ENCODE results near the gene MEIS1.

The MEIS1 gene

DNA sequence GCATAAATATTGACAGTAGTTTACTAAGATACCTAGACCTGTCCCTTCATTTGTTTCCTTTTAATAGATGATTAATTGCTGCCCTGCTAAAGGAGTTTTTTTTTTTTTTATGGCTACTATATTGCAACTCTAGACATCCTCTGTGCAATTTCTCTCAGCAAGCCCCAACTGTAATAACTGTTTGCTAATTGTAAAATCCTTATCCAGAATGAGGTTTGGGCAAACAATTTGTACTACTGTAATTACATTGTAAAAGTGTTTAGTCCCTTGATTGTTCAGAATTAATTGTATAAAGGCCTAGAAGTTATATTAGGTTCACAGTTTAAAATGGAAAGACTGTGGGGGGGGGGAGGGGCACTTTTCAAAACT, 3.7 kb upstream of the MEIS1 start:
- H3K4me3 ChIP-seq (ENCODE audit: low read depth, low read length): no peak overlapping the region
- H3K4me1 ChIP-seq (ENCODE audit: control insufficient read depth, insufficient read depth, low read length): peaks cover 12% of the 10 kb centered on the region; the same call in 1 of the 2 replicates
- TF ChIP-seq ZNF521 (tag by site-specific recombination; IDR thresholded peaks at IDR 0.05) (no peak), MYNN (tag by site-specific recombination; IDR thresholded peaks at IDR 0.05; ENCODE audit: borderline replicate concordance) (0 out of 2 replicates have a peak, but pooled peaks have one; percentile 45), FEZF1 (tag by site-specific recombination; IDR thresholded peaks at IDR 0.05) (peak; percentile 42; the same call in 1 of the 2 replicates), ZBTB1 (tag by site-specific recombination; IDR thresholded peaks at IDR 0.05) (0 out of 2 replicates have a peak, but pooled peaks have one; percentile 20), ZNF747 (tag by site-specific recombination; IDR thresholded peaks at IDR 0.05) (no peak), ZNF529 (tag by site-specific recombination; IDR thresholded peaks at IDR 0.05; ENCODE audit: insufficient replicate concordance) (no peak)
- TF ChIP-seq, protein P1, sequence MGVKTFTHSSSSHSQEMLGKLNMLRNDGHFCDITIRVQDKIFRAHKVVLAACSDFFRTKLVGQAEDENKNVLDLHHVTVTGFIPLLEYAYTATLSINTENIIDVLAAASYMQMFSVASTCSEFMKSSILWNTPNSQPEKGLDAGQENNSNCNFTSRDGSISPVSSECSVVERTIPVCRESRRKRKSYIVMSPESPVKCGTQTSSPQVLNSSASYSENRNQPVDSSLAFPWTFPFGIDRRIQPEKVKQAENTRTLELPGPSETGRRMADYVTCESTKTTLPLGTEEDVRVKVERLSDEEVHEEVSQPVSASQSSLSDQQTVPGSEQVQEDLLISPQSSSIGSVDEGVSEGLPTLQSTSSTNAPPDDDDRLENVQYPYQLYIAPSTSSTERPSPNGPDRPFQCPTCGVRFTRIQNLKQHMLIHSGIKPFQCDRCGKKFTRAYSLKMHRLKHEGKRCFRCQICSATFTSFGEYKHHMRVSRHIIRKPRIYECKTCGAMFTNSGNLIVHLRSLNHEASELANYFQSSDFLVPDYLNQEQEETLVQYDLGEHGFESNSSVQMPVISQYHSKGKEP (tag by site-specific recombination; IDR thresholded peaks at IDR 0.05): peak; percentile 41; the same call in 1 of the 2 replicates
- TF ChIP-seq, protein P2, sequence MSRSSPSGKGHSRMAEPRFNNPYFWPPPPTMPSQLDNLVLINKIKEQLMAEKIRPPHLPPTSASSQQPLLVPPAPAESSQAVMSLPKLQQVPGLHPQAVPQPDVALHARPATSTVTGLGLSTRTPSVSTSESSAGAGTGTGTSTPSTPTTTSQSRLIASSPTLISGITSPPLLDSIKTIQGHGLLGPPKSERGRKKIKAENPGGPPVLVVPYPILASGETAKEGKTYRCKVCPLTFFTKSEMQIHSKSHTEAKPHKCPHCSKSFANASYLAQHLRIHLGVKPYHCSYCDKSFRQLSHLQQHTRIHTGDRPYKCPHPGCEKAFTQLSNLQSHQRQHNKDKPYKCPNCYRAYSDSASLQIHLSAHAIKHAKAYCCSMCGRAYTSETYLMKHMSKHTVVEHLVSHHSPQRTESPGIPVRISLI (tag by site-specific recombination; IDR thresholded peaks at IDR 0.05): peak; percentile 77; the same call in 1 of the 2 replicates
- TF ChIP-seq, protein P3, sequence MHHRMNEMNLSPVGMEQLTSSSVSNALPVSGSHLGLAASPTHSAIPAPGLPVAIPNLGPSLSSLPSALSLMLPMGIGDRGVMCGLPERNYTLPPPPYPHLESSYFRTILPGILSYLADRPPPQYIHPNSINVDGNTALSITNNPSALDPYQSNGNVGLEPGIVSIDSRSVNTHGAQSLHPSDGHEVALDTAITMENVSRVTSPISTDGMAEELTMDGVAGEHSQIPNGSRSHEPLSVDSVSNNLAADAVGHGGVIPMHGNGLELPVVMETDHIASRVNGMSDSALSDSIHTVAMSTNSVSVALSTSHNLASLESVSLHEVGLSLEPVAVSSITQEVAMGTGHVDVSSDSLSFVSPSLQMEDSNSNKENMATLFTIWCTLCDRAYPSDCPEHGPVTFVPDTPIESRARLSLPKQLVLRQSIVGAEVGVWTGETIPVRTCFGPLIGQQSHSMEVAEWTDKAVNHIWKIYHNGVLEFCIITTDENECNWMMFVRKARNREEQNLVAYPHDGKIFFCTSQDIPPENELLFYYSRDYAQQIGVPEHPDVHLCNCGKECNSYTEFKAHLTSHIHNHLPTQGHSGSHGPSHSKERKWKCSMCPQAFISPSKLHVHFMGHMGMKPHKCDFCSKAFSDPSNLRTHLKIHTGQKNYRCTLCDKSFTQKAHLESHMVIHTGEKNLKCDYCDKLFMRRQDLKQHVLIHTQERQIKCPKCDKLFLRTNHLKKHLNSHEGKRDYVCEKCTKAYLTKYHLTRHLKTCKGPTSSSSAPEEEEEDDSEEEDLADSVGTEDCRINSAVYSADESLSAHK (tag by site-specific recombination; IDR thresholded peaks at IDR 0.05): 0 out of 2 replicates have a peak, but pooled peaks have one; percentile 16
- TF ChIP-seq, protein P4, sequence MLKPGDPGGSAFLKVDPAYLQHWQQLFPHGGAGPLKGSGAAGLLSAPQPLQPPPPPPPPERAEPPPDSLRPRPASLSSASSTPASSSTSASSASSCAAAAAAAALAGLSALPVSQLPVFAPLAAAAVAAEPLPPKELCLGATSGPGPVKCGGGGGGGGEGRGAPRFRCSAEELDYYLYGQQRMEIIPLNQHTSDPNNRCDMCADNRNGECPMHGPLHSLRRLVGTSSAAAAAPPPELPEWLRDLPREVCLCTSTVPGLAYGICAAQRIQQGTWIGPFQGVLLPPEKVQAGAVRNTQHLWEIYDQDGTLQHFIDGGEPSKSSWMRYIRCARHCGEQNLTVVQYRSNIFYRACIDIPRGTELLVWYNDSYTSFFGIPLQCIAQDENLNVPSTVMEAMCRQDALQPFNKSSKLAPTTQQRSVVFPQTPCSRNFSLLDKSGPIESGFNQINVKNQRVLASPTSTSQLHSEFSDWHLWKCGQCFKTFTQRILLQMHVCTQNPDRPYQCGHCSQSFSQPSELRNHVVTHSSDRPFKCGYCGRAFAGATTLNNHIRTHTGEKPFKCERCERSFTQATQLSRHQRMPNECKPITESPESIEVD (tag by site-specific recombination; IDR thresholded peaks at IDR 0.05): peak; percentile 90
- no peaks in the 10 kb centered on the region for H3K9me3 ChIP-seq (ENCODE audit: control insufficient read depth, insufficient read depth, low read depth, low read length)
- CTCF ChIA-PET: interaction anchor here (0.6 to 1.2 kb wide), 3 partner anchors 70 to 791 kb away, joined by 3 to 4 read pairs (median 3); no protein-coding TSS in a partner anchor
- POLR2A ChIA-PET: no interaction called here
- no peaks in the 10 kb centered on the region for H3K36me3 ChIP-seq (ENCODE audit: control insufficient read depth in 2 of 2, insufficient read depth in 1 of 2, low read length in 2 of 2)
- H3K27ac ChIP-seq (ENCODE audit: extremely low read depth, low read depth, low read length): no peak overlapping the region

DNA sequence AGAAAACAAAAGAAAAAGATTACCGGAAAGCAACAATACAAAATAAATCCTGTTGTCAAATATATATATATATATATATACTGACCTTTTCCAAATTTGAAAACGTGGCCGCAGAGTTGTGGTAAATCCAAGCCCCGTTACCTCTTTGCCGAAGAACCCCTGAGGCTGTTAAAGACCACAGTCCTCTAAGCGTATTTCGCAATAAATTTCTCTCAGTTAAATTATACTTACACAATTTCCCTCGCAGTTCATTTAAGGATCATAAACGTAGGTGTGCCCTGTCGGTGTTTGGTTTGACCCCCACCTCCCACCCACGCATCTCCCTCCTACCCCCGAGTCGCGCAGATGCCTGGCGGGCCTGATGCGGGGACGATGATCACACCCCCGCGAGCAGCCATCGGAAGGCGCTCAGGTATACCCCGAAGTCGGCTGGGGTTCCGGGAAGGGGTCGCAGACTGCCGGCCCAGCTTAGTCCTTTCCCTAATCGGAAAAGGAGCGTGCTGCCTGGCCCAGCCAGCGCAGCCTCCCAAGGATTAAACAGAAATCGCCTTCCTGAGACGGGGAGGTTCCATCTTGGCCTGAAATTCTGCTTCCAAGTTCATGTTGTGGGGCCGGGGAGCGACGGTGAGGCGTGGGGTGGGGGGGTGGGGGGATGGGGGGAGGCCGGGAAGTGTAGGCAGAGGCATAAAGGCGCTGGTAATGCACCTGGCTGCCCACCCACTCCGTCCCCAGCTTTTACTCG, 2.9 kb upstream of the MEIS1 start:
- POLR2A ChIA-PET: interaction anchor here (1.3 kb wide), 1 partner anchor 298 kb away, joined by 3 read pairs; no protein-coding TSS in a partner anchor
- no peak overlapping the region for H3K4me3 ChIP-seq (ENCODE audit: low read depth, low read length)
- TF ChIP-seq ZBTB1 (tag by site-specific recombination; IDR thresholded peaks at IDR 0.05): no peak
- no peak for TF ChIP-seq SETDB1 (IDR thresholded peaks at IDR 0.05; ENCODE audit: insufficient read length, low read length)
- TF ChIP-seq ZNF658 (tag by site-specific recombination; IDR thresholded peaks at IDR 0.05): no peak
- TF ChIP-seq ZNF549 (tag by site-specific recombination; IDR thresholded peaks at IDR 0.05): no peak
- TF ChIP-seq, protein P5, sequence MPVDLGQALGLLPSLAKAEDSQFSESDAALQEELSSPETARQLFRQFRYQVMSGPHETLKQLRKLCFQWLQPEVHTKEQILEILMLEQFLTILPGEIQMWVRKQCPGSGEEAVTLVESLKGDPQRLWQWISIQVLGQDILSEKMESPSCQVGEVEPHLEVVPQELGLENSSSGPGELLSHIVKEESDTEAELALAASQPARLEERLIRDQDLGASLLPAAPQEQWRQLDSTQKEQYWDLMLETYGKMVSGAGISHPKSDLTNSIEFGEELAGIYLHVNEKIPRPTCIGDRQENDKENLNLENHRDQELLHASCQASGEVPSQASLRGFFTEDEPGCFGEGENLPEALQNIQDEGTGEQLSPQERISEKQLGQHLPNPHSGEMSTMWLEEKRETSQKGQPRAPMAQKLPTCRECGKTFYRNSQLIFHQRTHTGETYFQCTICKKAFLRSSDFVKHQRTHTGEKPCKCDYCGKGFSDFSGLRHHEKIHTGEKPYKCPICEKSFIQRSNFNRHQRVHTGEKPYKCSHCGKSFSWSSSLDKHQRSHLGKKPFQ (tag by site-specific recombination; IDR thresholded peaks at IDR 0.05): no peak
- TF ChIP-seq, protein P6, sequence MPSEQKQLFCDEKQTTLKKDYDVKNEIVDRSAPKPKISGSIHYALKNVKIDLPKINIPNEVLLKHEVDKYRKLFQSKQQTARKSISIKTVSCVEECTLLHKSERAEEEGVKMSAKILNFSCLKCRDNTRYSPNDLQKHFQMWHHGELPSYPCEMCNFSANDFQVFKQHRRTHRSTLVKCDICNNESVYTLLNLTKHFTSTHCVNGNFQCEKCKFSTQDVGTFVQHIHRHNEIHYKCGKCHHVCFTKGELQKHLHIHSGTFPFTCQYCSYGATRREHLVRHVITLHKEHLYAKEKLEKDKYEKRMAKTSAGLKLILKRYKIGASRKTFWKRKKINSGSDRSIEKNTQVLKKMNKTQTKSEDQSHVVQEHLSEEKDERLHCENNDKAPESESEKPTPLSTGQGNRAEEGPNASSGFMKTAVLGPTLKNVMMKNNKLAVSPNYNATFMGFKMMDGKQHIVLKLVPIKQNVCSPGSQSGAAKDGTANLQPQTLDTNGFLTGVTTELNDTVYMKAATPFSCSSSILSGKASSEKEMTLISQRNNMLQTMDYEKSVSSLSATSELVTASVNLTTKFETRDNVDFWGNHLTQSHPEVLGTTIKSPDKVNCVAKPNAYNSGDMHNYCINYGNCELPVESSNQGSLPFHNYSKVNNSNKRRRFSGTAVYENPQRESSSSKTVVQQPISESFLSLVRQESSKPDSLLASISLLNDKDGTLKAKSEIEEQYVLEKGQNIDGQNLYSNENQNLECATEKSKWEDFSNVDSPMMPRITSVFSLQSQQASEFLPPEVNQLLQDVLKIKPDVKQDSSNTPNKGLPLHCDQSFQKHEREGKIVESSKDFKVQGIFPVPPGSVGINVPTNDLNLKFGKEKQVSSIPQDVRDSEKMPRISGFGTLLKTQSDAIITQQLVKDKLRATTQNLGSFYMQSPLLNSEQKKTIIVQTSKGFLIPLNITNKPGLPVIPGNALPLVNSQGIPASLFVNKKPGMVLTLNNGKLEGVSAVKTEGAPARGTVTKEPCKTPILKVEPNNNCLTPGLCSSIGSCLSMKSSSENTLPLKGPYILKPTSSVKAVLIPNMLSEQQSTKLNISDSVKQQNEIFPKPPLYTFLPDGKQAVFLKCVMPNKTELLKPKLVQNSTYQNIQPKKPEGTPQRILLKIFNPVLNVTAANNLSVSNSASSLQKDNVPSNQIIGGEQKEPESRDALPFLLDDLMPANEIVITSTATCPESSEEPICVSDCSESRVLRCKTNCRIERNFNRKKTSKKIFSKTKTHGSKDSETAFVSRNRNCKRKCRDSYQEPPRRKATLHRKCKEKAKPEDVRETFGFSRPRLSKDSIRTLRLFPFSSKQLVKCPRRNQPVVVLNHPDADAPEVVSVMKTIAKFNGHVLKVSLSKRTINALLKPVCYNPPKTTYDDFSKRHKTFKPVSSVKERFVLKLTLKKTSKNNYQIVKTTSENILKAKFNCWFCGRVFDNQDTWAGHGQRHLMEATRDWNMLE (tag by site-specific recombination; conservative IDR thresholded peaks at IDR 0.05; ENCODE audit: low read depth): no peak
- TF ChIP-seq ZNF169 (tag by site-specific recombination; IDR thresholded peaks at IDR 0.05): no peak

More for the DNA sequence above, 2.9 kb upstream of the MEIS1 start:
- CTCF ChIA-PET: interaction anchor here (0.7 to 2.8 kb wide), 2 partner anchors 143 to 805 kb away, joined by 4 to 17 read pairs; no protein-coding TSS in a partner anchor
- Histone ChIP-seq H3K36me3 (ENCODE audit: control insufficient read depth in 2 of 2, insufficient read depth in 1 of 2, low read length in 2 of 2) (no peaks in the 10 kb centered on the region), H3K27ac (ENCODE audit: extremely low read depth, low read depth, low read length) (no peak overlapping the region; the same call in 1 of the 2 replicates), H3K4me1 (ENCODE audit: control insufficient read depth, insufficient read depth, low read length) (peaks cover 12% of the 10 kb centered on the region; the same call in 1 of the 2 replicates), H3K9me3 (ENCODE audit: control insufficient read depth, insufficient read depth, low read depth, low read length) (no peaks in the 10 kb centered on the region)

Measured in HEK293 (cell line).